Thyroid gland (tissue), 4 donors: ENCODE measurements around the gene KANSL2. TPM values are rescaled to one million over a fixed set of nuclear protein-coding genes. Genes with fewer than 3 reads are reported as not detected.
"Not testable (repeated sequence)": the region's sequence is repeated elsewhere in the genome, so short reads cannot be mapped to it uniquely, and the experiment has no call there.

Source experiments
- DNase-seq, 2 donors: peaks; one replicate each; pipeline ENCODE4 v3.0.0-alpha.2; 2019
- H3K27ac ChIP-seq, 3 donors: fragments of 200-600 bp; sonication (generic); 1 replicate in 2 of 3; 2 replicates in 1 of 3; pipeline ENCODE4 v1.5.1; 2016 to 2019; ENCODE audit warnings: mild to moderate bottlenecking in 1 of 3, moderate library complexity in 1 of 3
- H3K27me3 ChIP-seq: fragments of 200-600 bp; sonication (generic); one replicate; pipeline ENCODE4 v1.5.1; 2019
- H3K36me3 ChIP-seq, 2 donors: fragments of 200-600 bp; sonication (generic); one replicate each; pipeline ENCODE4 v1.5.1; 2016 to 2019
- H3K4me1 ChIP-seq, 2 donors: fragments of 200-600 bp; sonication (generic); one replicate each; pipeline ENCODE4 v1.5.1; 2017 to 2019
- H3K4me3 ChIP-seq, 3 donors: fragments of 200-600 bp; sonication (generic); replicated peaks in 1 of 3; 1 replicate in 2 of 3; 2 replicates in 1 of 3; pipeline ENCODE4 v1.5.1; 2016; ENCODE audit warnings: mild to moderate bottlenecking in 1 of 3
- H3K9me3 ChIP-seq: fragments of 200-600 bp; sonication (generic); one replicate; pipeline ENCODE4 v1.5.1; 2017
- CTCF ChIP-seq, 6 experiments: fragments of 200-600 bp in 3 of 6; fragments of 450-650 bp in 3 of 6; sonication (generic) in 3 of 6; IDR thresholded peaks; one replicate each; pipeline ENCODE4 v1.5.1; 2016 to 2019; ENCODE audit warnings: antibody characterized with exemption in 6 of 6, mild to moderate bottlenecking in 2 of 6, inconsistent platforms in 1 of 6, moderate library complexity in 1 of 6
- POLR2A ChIP-seq, 2 donors: fragments of 450-650 bp; IDR thresholded peaks; one replicate each; pipeline ENCODE4 v1.6.1; 2017; ENCODE audit warnings: antibody characterized with exemption in 2 of 2, mild to moderate bottlenecking in 2 of 2, moderate library complexity in 1 of 2
- whole genome bisulfite sequencing, 2 donors: methylation state at CpG; one replicate each; pipeline ENCODE4 v1.1.5; 2017; 5-methylcytosine and 5-hydroxymethylcytosine counted together
- intact Hi-C: fragments of 100-400 bp; cut with DNase I; formaldehyde crosslinking; loops from one replicate; pipeline ENCODE4 v1.15.1; 2023
- total RNA-seq, 4 donors: library from RNA; depleted of rRNA; stranded (reverse); fragments of >200 nt; gene quantifications; one replicate each; pipeline ENCODE4 v1.2.3, GENCODE V29; 2016

KANSL2 gene
- 10 to 100 TPM; 31.8 to 64.7 (median 45.4) TPM for total RNA-seq

- no peaks in the 10 kb centered on the region for H3K27me3 ChIP-seq
- H3K4me3 ChIP-seq, result peak within 1 kb of the TSS; percentile 61 to 100 (median 96)
- WGBS, 2 donors, result 0 to 1% methylated on average over 21 to 33 of the region's 64 CpGs
- no peaks in the 10 kb centered on the region for H3K9me3 ChIP-seq
- H3K27ac ChIP-seq, result peak within 1 kb of the TSS; percentile 77 to 90 (median 80)
- TF ChIP-seq CTCF (IDR thresholded peaks at IDR 0.05) (no peak), POLR2A (IDR thresholded peaks at IDR 0.05) (peak; percentile 84 to 99)
- DNase-seq, result peak; percentile 99 to 100
- H3K4me1 ChIP-seq, result peaks cover 16 to 32% of the 10 kb centered on the region in 2 donors
- intact Hi-C loops, result no loop called here
- peaks cover 6 to 8% of the 10 kb centered on the region in 2 donors for H3K36me3 ChIP-seq
Measured at GRCh38 chr12:48681710-48682532, at the start of gene KANSL2. Gene KANSL2 (minus strand): TSS chr12:48682238. CDS start chr12:48681632, 606 bp downstream.

- intact Hi-C loops, result no loop called here
Measured at GRCh38 chr12:48728807-48729206, 46.8 kb upstream of the KANSL2 start.

GRCh38 chr12:48720737-48721136, 38.7 kb upstream of the KANSL2 start:
- intact Hi-C loops, H3K9me3 ChIP-seq, H3K27ac ChIP-seq, H3K27me3 ChIP-seq, DNase-seq, H3K4me1 ChIP-seq, H3K36me3 ChIP-seq, H3K4me3 ChIP-seq: not testable (repeated sequence)
- WGBS, 2 donors, result 96 to 100% methylated on average over 1 of the region's 1 CpG

More at GRCh38 chr12:48728807-48729206, 46.8 kb upstream of the KANSL2 start:
- Histone ChIP-seq H3K36me3 (no peaks in the 10 kb centered on the region), H3K9me3 (no peaks in the 10 kb centered on the region), H3K27me3 (no peaks in the 10 kb centered on the region), H3K27ac (no peak overlapping the region), H3K4me1 (no peaks in the 10 kb centered on the region), H3K4me3 (no peak overlapping the region)
- no peak for TF ChIP-seq CTCF (IDR thresholded peaks at IDR 0.05)
- no peak for DNase-seq
- WGBS, 2 donors, result 83 to 85% methylated on average over 5 of the region's 5 CpGs

- WGBS, 2 donors, result 74 to 78% methylated on average over 2 of the region's 2 CpGs
- H3K9me3 ChIP-seq, H3K4me3 ChIP-seq, DNase-seq, H3K27me3 ChIP-seq, H3K27ac ChIP-seq, intact Hi-C loops, H3K4me1 ChIP-seq, H3K36me3 ChIP-seq: not testable (repeated sequence)
Measured at GRCh38 chr12:48720171-48720570, 38.1 kb upstream of the KANSL2 start.

GRCh38 chr12:48719002-48719401, 37.0 kb upstream of the KANSL2 start:
- H3K27me3 ChIP-seq, DNase-seq, H3K9me3 ChIP-seq, H3K36me3 ChIP-seq, H3K27ac ChIP-seq, intact Hi-C loops, H3K4me3 ChIP-seq: not testable (repeated sequence)
- peaks cover 10 to 15% of the 10 kb centered on the region in 2 donors for H3K4me1 ChIP-seq
- 88 to 92% methylated on average over 4 of the region's 4 CpGs for WGBS, 2 donors

- no peaks in the 10 kb centered on the region for H3K27me3 ChIP-seq
- H3K4me3 ChIP-seq, result peak overlapping the region; percentile 14 to 77 (median 67)
- DNase-seq, result no peak
- intact Hi-C loops, result no loop called here
- peaks cover 15 to 19% of the 10 kb centered on the region in 2 donors for H3K4me1 ChIP-seq
- peak overlapping the region; percentile 85 to 97 (median 89) for H3K27ac ChIP-seq
- H3K36me3 ChIP-seq, result peaks cover 5 to 8% of the 10 kb centered on the region in 2 donors
- no peak for TF ChIP-seq POLR2A (IDR thresholded peaks at IDR 0.05)
- TF ChIP-seq CTCF (IDR thresholded peaks at IDR 0.05), result no peak
- 10% methylated on average over 21 of the region's 21 CpGs for WGBS, 2 donors
- no peaks in the 10 kb centered on the region for H3K9me3 ChIP-seq
Measured at GRCh38 chr12:48717252-48717695, 35.2 kb upstream of the KANSL2 start.
